GM18502 (cell line): Measurements from ENCODE around the gene TBCCD1.
"Not testable (repeated sequence)": the region's sequence is repeated elsewhere in the genome, so short reads cannot be mapped to it uniquely, and the experiment has no call there.

Experiments
- ATAC-seq: cut with Tn5 transposase; IDR thresholded peaks from one replicate; pipeline ENCODE4 v1.9.1; 2021; ENCODE audit warnings: mild to moderate bottlenecking; ENCODE audit not compliant: unreplicated experiment, poor library complexity

TBCCD1 gene

DNA sequence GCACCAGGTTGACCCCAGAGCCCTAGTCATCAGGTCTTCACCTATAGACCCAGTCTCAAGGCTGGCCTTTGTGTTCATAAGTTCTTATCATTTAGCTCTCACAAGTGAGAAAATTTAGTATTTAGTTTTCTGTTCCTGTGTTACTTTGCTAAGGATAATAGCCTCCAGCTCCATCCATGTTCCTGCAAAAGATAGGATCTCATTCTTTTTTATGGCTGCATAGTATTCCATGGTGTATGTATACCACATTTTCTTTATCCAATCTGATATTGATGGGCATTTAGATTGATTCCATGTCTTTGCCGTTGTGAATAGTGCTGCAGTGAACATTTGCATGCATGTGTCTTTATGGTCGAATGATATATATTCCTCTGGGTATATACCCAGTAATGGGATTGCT, 69.1 kb downstream of the TBCCD1 start:
- not testable (repeated sequence) for ATAC-seq

- no peak for ATAC-seq
These were observed 69.5 kb downstream of the TBCCD1 start for GRCh38 chr3:186497608-186498007.

GRCh38 chr3:186496635-186497034, 70.5 kb downstream of the TBCCD1 start:
- no peak for ATAC-seq
